HEK293T (cell line): ENCODE data around the gene GDPD5.

Experiments
- BHLHE40 ChIP-seq: fragments of 450-650 bp; IDR thresholded peaks from 2 replicates; pipeline ENCODE4 v1.6.1; 2016; ENCODE audit warnings: mild to moderate bottlenecking, moderate library complexity, borderline replicate concordance
- L3MBTL2 ChIP-seq: fragments of 450-650 bp; conservative IDR thresholded peaks from 2 replicates; pipeline ENCODE4 v1.6.1; 2016; ENCODE audit warnings: mild to moderate bottlenecking
- SUZ12 ChIP-seq: fragments of 450-650 bp; IDR thresholded peaks from 2 replicates; pipeline ENCODE4 v1.6.1; 2016; ENCODE audit warnings: mild to moderate bottlenecking

- TF ChIP-seq BHLHE40 (no peak), L3MBTL2 (no peak), SUZ12 (no peak)
These were observed 71.7 kb downstream of the GDPD5 start for GRCh38 chr11:75453916-75454655.
